ENCODE measurements around the gene GIGYF2.

The GIGYF2 gene

DNA sequence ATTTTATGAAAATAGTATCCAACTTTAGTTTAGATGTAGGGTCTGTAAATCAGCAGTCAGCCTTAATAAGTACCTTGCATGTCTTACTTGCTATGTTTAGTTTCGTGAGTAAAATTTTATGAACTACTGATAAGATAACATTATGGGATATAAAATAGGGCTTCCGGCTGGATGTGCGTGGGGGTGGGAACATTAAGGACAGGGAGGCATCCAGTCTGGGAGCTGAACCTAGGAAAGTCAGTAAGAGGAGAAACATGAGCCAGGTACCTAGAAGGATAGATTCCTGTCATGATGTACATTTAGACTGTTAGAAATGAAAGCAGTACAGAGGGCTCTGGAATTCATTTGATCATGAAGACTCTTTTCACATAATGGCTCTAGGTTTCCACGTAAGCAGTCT, 92.0 kb downstream of the GIGYF2 start:
- no peak overlapping the region for H3K27ac ChIP-seq (ENCODE audit: extremely low read depth, low read depth, low read length)
- peaks cover 16% of the 10 kb centered on the region; the same call in 1 of the 2 replicates for H3K4me1 ChIP-seq (ENCODE audit: control insufficient read depth, insufficient read depth, low read length)
- H3K4me3 ChIP-seq (ENCODE audit: low read depth, low read length), result no peak overlapping the region
- H3K9me3 ChIP-seq (ENCODE audit: control insufficient read depth, insufficient read depth, low read depth, low read length), result no peaks in the 10 kb centered on the region
- ChIA-PET POLR2A (no interaction called here), CTCF (no interaction called here)
- H3K36me3 ChIP-seq (ENCODE audit: control insufficient read depth in 2 of 2, insufficient read depth in 1 of 2, low read length in 2 of 2), result peaks cover 17 to 72% of the 10 kb centered on the region in 2 experiments
- TF ChIP-seq, protein P1, sequence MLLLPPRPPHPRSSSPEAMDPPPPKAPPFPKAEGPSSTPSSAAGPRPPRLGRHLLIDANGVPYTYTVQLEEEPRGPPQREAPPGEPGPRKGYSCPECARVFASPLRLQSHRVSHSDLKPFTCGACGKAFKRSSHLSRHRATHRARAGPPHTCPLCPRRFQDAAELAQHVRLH (tag by site-specific recombination; IDR thresholded peaks at IDR 0.05), result 0 out of 2 replicates have a peak, but pooled peaks have one; percentile 41
- TF ChIP-seq ZNF843 (tag by site-specific recombination; IDR thresholded peaks at IDR 0.05) (peak; percentile 75; the same call in 1 of the 2 replicates), ZNF184 (tag by site-specific recombination; IDR thresholded peaks at IDR 0.05) (no peak), ZBTB1 (tag by site-specific recombination; IDR thresholded peaks at IDR 0.05) (no peak), TCF7L2 (IDR thresholded peaks at IDR 0.05; ENCODE audit: borderline replicate concordance, low read depth, low read length) (0 out of 2 replicates have a peak, but pooled peaks have one; percentile 15), ZNF514 (tag by site-specific recombination; IDR thresholded peaks at IDR 0.05) (no peak), YY2 (tag by site-specific recombination; IDR thresholded peaks at IDR 0.05) (no peak), ZNF596 (tag by site-specific recombination; IDR thresholded peaks at IDR 0.05) (no peak), KLF16 (tag by site-specific recombination; IDR thresholded peaks at IDR 0.05) (no peak), OSR2 (tag by site-specific recombination; IDR thresholded peaks at IDR 0.05) (peak; percentile 15; the same call in 1 of the 2 replicates), ZNF664 (tag by site-specific recombination; IDR thresholded peaks at IDR 0.05) (peak; percentile 73; the same call in 1 of the 2 replicates), BCL11A (tag by site-specific recombination; IDR thresholded peaks at IDR 0.05; ENCODE audit: low read depth) (no peak), ZNF621 (tag by site-specific recombination; IDR thresholded peaks at IDR 0.05) (no peak), ZXDB (tag by site-specific recombination; IDR thresholded peaks at IDR 0.05) (peak; percentile 22; the same call in 1 of the 2 replicates), ZNF140 (tag by site-specific recombination; IDR thresholded peaks at IDR 0.05) (no peak), FEZF1 (tag by site-specific recombination; IDR thresholded peaks at IDR 0.05) (peak; percentile 27; the same call in 1 of the 2 replicates), ZNF335 (tag by site-specific recombination; conservative IDR thresholded peaks at IDR 0.05) (no peak), ZBTB21 (tag by site-specific recombination; IDR thresholded peaks at IDR 0.05) (no peak), ZEB2 (tag by site-specific recombination; IDR thresholded peaks at IDR 0.05) (no peak), HOXA7 (CRISPR knock-in tag; IDR thresholded peaks at IDR 0.05; ENCODE audit: borderline replicate concordance) (no peak), SP7 (tag by site-specific recombination; IDR thresholded peaks at IDR 0.05) (0 out of 2 replicates have a peak, but pooled peaks have one; percentile 24), ZNF624 (tag by site-specific recombination; IDR thresholded peaks at IDR 0.05) (no peak)
- TF ChIP-seq, protein P2, sequence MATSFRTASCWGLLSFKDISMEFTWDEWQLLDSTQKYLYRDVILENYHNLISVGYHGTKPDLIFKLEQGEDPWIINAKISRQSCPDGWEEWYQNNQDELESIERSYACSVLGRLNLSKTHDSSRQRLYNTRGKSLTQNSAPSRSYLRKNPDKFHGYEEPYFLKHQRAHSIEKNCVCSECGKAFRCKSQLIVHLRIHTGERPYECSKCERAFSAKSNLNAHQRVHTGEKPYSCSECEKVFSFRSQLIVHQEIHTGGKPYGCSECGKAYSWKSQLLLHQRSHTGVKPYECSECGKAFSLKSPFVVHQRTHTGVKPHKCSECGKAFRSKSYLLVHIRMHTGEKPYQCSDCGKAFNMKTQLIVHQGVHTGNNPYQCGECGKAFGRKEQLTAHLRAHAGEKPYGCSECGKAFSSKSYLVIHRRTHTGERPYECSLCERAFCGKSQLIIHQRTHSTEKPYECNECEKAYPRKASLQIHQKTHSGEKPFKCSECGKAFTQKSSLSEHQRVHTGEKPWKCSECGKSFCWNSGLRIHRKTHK (tag by site-specific recombination; IDR thresholded peaks at IDR 0.05), result no peak
- TF ChIP-seq, protein P3, sequence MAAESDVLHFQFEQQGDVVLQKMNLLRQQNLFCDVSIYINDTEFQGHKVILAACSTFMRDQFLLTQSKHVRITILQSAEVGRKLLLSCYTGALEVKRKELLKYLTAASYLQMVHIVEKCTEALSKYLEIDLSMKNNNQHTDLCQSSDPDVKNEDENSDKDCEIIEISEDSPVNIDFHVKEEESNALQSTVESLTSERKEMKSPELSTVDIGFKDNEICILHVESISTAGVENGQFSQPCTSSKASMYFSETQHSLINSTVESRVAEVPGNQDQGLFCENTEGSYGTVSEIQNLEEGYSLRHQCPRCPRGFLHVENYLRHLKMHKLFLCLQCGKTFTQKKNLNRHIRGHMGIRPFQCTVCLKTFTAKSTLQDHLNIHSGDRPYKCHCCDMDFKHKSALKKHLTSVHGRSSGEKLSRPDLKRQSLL (tag by site-specific recombination; IDR thresholded peaks at IDR 0.05), result peak; percentile 55
- TF ChIP-seq, protein P4, sequence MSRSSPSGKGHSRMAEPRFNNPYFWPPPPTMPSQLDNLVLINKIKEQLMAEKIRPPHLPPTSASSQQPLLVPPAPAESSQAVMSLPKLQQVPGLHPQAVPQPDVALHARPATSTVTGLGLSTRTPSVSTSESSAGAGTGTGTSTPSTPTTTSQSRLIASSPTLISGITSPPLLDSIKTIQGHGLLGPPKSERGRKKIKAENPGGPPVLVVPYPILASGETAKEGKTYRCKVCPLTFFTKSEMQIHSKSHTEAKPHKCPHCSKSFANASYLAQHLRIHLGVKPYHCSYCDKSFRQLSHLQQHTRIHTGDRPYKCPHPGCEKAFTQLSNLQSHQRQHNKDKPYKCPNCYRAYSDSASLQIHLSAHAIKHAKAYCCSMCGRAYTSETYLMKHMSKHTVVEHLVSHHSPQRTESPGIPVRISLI (tag by site-specific recombination; IDR thresholded peaks at IDR 0.05), result no peak
- TF ChIP-seq, protein P5, sequence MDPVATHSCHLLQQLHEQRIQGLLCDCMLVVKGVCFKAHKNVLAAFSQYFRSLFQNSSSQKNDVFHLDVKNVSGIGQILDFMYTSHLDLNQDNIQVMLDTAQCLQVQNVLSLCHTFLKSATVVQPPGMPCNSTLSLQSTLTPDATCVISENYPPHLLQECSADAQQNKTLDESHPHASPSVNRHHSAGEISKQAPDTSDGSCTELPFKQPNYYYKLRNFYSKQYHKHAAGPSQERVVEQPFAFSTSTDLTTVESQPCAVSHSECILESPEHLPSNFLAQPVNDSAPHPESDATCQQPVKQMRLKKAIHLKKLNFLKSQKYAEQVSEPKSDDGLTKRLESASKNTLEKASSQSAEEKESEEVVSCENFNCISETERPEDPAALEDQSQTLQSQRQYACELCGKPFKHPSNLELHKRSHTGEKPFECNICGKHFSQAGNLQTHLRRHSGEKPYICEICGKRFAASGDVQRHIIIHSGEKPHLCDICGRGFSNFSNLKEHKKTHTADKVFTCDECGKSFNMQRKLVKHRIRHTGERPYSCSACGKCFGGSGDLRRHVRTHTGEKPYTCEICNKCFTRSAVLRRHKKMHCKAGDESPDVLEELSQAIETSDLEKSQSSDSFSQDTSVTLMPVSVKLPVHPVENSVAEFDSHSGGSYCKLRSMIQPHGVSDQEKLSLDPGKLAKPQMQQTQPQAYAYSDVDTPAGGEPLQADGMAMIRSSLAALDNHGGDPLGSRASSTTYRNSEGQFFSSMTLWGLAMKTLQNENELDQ (tag by site-specific recombination; IDR thresholded peaks at IDR 0.05; ENCODE audit: low read depth), result no peak
- TF ChIP-seq, protein P6, sequence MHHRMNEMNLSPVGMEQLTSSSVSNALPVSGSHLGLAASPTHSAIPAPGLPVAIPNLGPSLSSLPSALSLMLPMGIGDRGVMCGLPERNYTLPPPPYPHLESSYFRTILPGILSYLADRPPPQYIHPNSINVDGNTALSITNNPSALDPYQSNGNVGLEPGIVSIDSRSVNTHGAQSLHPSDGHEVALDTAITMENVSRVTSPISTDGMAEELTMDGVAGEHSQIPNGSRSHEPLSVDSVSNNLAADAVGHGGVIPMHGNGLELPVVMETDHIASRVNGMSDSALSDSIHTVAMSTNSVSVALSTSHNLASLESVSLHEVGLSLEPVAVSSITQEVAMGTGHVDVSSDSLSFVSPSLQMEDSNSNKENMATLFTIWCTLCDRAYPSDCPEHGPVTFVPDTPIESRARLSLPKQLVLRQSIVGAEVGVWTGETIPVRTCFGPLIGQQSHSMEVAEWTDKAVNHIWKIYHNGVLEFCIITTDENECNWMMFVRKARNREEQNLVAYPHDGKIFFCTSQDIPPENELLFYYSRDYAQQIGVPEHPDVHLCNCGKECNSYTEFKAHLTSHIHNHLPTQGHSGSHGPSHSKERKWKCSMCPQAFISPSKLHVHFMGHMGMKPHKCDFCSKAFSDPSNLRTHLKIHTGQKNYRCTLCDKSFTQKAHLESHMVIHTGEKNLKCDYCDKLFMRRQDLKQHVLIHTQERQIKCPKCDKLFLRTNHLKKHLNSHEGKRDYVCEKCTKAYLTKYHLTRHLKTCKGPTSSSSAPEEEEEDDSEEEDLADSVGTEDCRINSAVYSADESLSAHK (tag by site-specific recombination; IDR thresholded peaks at IDR 0.05), result no peak
- TF ChIP-seq, protein P7, sequence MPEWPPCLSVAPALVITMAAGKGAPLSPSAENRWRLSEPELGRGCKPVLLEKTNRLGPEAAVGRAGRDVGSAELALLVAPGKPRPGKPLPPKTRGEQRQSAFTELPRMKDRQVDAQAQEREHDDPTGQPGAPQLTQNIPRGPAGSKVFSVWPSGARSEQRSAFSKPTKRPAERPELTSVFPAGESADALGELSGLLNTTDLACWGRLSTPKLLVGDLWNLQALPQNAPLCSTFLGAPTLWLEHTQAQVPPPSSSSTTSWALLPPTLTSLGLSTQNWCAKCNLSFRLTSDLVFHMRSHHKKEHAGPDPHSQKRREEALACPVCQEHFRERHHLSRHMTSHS (tag by site-specific recombination; IDR thresholded peaks at IDR 0.05), result no peak

Data from HEK293 (cell line).